Neuronal stem cell (in vitro differentiated cells): Measurements from ENCODE around the gene FCER2.

Experiments
- DNase-seq: peaks from one replicate; pipeline ENCODE4 v3.0.0-alpha.2; 2013; ENCODE audit warnings: low spot score
- H2AFZ ChIP-seq: one replicate; pipeline ENCODE4 v1.6.1; 2013; ENCODE audit warnings: mild to moderate bottlenecking, low read length, inconsistent platforms
- H2AK5ac ChIP-seq: 2 replicates; pipeline ENCODE4 v1.6.1; 2013; ENCODE audit warnings: low read depth, mild to moderate bottlenecking, inconsistent platforms, low read length, moderate library complexity, mixed read lengths
- H2BK120ac ChIP-seq: 2 replicates; pipeline ENCODE4 v1.6.1; 2013; ENCODE audit warnings: low read depth, mild to moderate bottlenecking, inconsistent platforms, low read length, moderate library complexity, mixed read lengths
- H2BK12ac ChIP-seq: one replicate; pipeline ENCODE4 v1.6.1; 2013; ENCODE audit warnings: low read length, inconsistent platforms
- H2BK15ac ChIP-seq: 2 replicates; pipeline ENCODE4 v1.6.1; 2013; ENCODE audit warnings: mild to moderate bottlenecking, low read length, inconsistent platforms, mixed read lengths
- H2BK5ac ChIP-seq: one replicate; pipeline ENCODE4 v1.6.1; 2013; ENCODE audit warnings: inconsistent platforms, mild to moderate bottlenecking, low read length, moderate library complexity
- H3K14ac ChIP-seq: one replicate; pipeline ENCODE4 v1.6.1; 2013; ENCODE audit warnings: low read length, inconsistent platforms
- H3K18ac ChIP-seq: 2 replicates; pipeline ENCODE4 v1.6.1; 2013; ENCODE audit warnings: low read length, inconsistent platforms
- H3K23ac ChIP-seq: 2 replicates; pipeline ENCODE4 v1.6.1; 2013; ENCODE audit warnings: low read depth, mild to moderate bottlenecking, mixed read lengths, low read length, inconsistent platforms; ENCODE audit not compliant: poor library complexity
- H3K27ac ChIP-seq: replicated peaks from 3 replicates; pipeline ENCODE4 v1.5.1; 2013; ENCODE audit warnings: low read length, inconsistent platforms
- H3K27me3 ChIP-seq, 3 experiments: 2 replicates each; pipeline ENCODE4 v1.6.1; 2013; ENCODE audit warnings: low read length in 3 of 3, mild to moderate bottlenecking in 2 of 3, inconsistent platforms in 1 of 3, low read depth in 1 of 3, mixed read lengths in 1 of 3, moderate library complexity in 1 of 3; ENCODE audit not compliant: control insufficient read depth in 3 of 3, insufficient read depth in 3 of 3
- H3K36me3 ChIP-seq, 2 donors: replicated peaks in 1 of 2; 2 replicates each; pipeline ENCODE4 v1.6.1; 2013; ENCODE audit warnings: low read length in 2 of 2; ENCODE audit not compliant: control insufficient read depth in 2 of 2, insufficient read depth in 2 of 2
- H3K4ac ChIP-seq: 2 replicates; pipeline ENCODE4 v1.6.1; 2013; ENCODE audit warnings: inconsistent platforms, mild to moderate bottlenecking, low read length, moderate library complexity
- H3K4me1 ChIP-seq, 2 donors: 1 replicate in 1 of 2; 2 replicates in 1 of 2; pipeline ENCODE4 v1.6.1; 2013; ENCODE audit warnings: low read length in 2 of 2, low read depth in 1 of 2; ENCODE audit not compliant: control insufficient read depth in 2 of 2, insufficient read depth in 1 of 2
- H3K4me2 ChIP-seq: one replicate; pipeline ENCODE4 v1.6.1; 2013; ENCODE audit warnings: mild to moderate bottlenecking, low read length, inconsistent platforms; ENCODE audit not compliant: insufficient read depth, poor library complexity, severe bottlenecking
- H3K4me3 ChIP-seq, 2 donors: 2 replicates each; pipeline ENCODE4 v1.5.1; 2013; ENCODE audit warnings: low read length in 2 of 2, mild to moderate bottlenecking in 2 of 2, inconsistent platforms in 1 of 2, moderate library complexity in 1 of 2
- H3K79me1 ChIP-seq: one replicate; pipeline ENCODE4 v1.6.1; 2013; ENCODE audit warnings: low read depth, mild to moderate bottlenecking, inconsistent platforms, low read length, moderate library complexity
- H3K9ac ChIP-seq: one replicate; pipeline ENCODE4 v1.6.1; 2013; ENCODE audit warnings: mild to moderate bottlenecking, low read depth, low read length, inconsistent platforms; ENCODE audit not compliant: poor library complexity
- H3K9me3 ChIP-seq, 2 donors: replicated peaks in 1 of 2; 2 replicates each; pipeline versions ENCODE3 to v1.6.1; 2013; ENCODE audit warnings: low read length in 2 of 2, mild to moderate bottlenecking in 2 of 2, inconsistent platforms in 1 of 2, low read depth in 1 of 2, mixed read lengths in 1 of 2, moderate library complexity in 1 of 2; ENCODE audit not compliant: control insufficient read depth in 2 of 2, insufficient read depth in 1 of 2
- H4K8ac ChIP-seq: one replicate; pipeline ENCODE4 v1.6.1; 2013; ENCODE audit warnings: low read depth, mild to moderate bottlenecking, inconsistent platforms, low read length, moderate library complexity
- H4K91ac ChIP-seq: one replicate; pipeline ENCODE4 v1.6.1; 2013; ENCODE audit warnings: low read length, low read depth, mild to moderate bottlenecking, inconsistent platforms; ENCODE audit not compliant: poor library complexity
- WGBS, 2 donors: extraction: QIAGEN DNeasy Blood & Tissue Kit; methylation state at CpG; one replicate each; pipeline ENCODE4 v1.1.7; 2013; ENCODE audit warnings: missing lambda C conversion rate in 2 of 2, mixed read lengths in 1 of 2; ENCODE audit not compliant: insufficient read length in 2 of 2, insufficient replicate concordance in 1 of 2; ENCODE audit errors: extremely low coverage in 2 of 2; 5-methylcytosine and 5-hydroxymethylcytosine counted together

FCER2 gene

DNA sequence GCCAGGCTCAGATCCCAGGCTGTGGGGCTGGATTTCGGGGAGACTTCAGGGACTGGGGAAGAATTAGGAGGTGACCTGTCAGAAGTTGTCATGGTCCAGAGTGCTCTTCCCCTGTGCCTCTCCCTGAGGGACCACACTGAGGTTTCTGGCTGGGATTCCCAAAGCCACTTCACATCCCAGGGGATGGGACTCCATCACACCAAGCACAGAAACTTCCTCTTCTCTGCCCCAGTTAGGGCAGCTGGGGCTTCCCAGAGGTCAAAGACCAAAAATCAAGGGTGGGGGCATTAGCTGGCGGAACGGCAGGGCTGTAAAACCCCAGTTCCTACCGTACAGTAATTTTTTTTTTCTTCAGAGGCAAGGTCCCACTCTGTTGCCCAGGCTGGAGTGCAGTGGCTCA lies 7.4 kb downstream of the FCER2 start:
- Histone ChIP-seq H2BK5ac (no peak overlapping the region), H3K79me1 (no peaks in the 10 kb centered on the region), H3K18ac (no peak overlapping the region), H3K36me3 (no peaks in the 10 kb centered on the region), H4K91ac (no peak overlapping the region), H3K27me3 (peaks cover 0 to 12% (median 1%) of the 10 kb centered on the region in 3 experiments), H3K14ac (no peak overlapping the region), H3K9ac (no peak overlapping the region), H3K9me3 (peaks cover 0 to 15% of the 10 kb centered on the region in 2 donors), H3K23ac (no peak overlapping the region), H2BK15ac (no peak overlapping the region), H2AFZ (no peak overlapping the region), H2BK12ac (no peak overlapping the region), H2AK5ac (no peak overlapping the region), H3K27ac (no peak overlapping the region), H4K8ac (no peak overlapping the region), H2BK120ac (no peak overlapping the region), H3K4me3 (no peak overlapping the region), H3K4me1 (no peaks in the 10 kb centered on the region), H3K4ac (no peak overlapping the region), H3K4me2 (no peak overlapping the region)
- WGBS, 2 donors = no CpG with 5 or more reads among the region's 4 CpGs
- no peak for DNase-seq

GRCh38 chr19:7692417-7693088 lies 9.4 kb downstream of the FCER2 start:
- no peaks in the 10 kb centered on the region for H3K4me1 ChIP-seq
- peaks cover 0 to 15% of the 10 kb centered on the region in 2 donors for H3K9me3 ChIP-seq
- H2BK15ac ChIP-seq = no peak overlapping the region
- peak overlapping the region; percentile 29 for H4K8ac ChIP-seq
- no peaks in the 10 kb centered on the region for H3K36me3 ChIP-seq
- H2AK5ac ChIP-seq = no peak overlapping the region
- H3K14ac ChIP-seq = no peak overlapping the region
- no peak overlapping the region for H3K4ac ChIP-seq
- H4K91ac ChIP-seq = no peak overlapping the region
- no peak overlapping the region for H2AFZ ChIP-seq
- H3K4me3 ChIP-seq = peak overlapping the region in 1 of 2 donors; percentile 43
- no peak overlapping the region for H3K9ac ChIP-seq
- H3K27me3 ChIP-seq = peaks cover 0 to 4% (median 1%) of the 10 kb centered on the region in 3 experiments
- peaks cover 3% of the 10 kb centered on the region for H3K79me1 ChIP-seq
- no peak for DNase-seq
- no peak overlapping the region for H3K27ac ChIP-seq
- no peak overlapping the region for H2BK5ac ChIP-seq
- H2BK12ac ChIP-seq = no peak overlapping the region
- no peak overlapping the region for H3K23ac ChIP-seq
- no peak overlapping the region for H3K18ac ChIP-seq
- H3K4me2 ChIP-seq = no peak overlapping the region
- no peak overlapping the region for H2BK120ac ChIP-seq
- 100% methylated on average over 1 of the region's 13 CpGs; no CpG with 5 or more reads in 1 of the 2 donors for WGBS, 2 donors

- Histone ChIP-seq H3K4me1 (no peaks in the 10 kb centered on the region), H3K27ac (no peak overlapping the region), H3K18ac (no peak overlapping the region), H2BK12ac (no peak overlapping the region), H3K36me3 (no peaks in the 10 kb centered on the region), H2AK5ac (no peak overlapping the region), H2BK15ac (no peak overlapping the region), H4K91ac (no peak overlapping the region), H2BK5ac (no peak overlapping the region), H3K14ac (no peak overlapping the region), H3K4me2 (no peak overlapping the region), H3K27me3 (peaks cover 0 to 1% (median 0%) of the 10 kb centered on the region in 3 experiments), H3K9ac (no peak overlapping the region), H3K23ac (peak overlapping the region; percentile 12), H3K4me3 (peak overlapping the region in 1 of 2 donors; percentile 62), H3K9me3 (peaks cover 0 to 15% of the 10 kb centered on the region in 2 donors), H2AFZ (no peak overlapping the region), H3K4ac (no peak overlapping the region), H2BK120ac (no peak overlapping the region), H3K79me1 (peaks cover 3% of the 10 kb centered on the region), H4K8ac (peak overlapping the region; percentile 19)
- no peak for DNase-seq
These were observed 10.4 kb downstream of the FCER2 start for GRCh38 chr19:7691497-7691896.

- no peak overlapping the region for H2BK12ac ChIP-seq
- no peak overlapping the region for H2AK5ac ChIP-seq
- no peak overlapping the region for H3K9ac ChIP-seq
- H3K18ac ChIP-seq = no peak overlapping the region
- H3K79me1 ChIP-seq = peaks cover 3% of the 10 kb centered on the region
- H2BK15ac ChIP-seq = no peak overlapping the region
- peaks cover 0 to 15% of the 10 kb centered on the region in 2 donors for H3K9me3 ChIP-seq
- no peak overlapping the region for H4K91ac ChIP-seq
- no peak overlapping the region for H2BK5ac ChIP-seq
- no peaks in the 10 kb centered on the region for H3K4me1 ChIP-seq
- WGBS, 2 donors = no CpG with 5 or more reads among the region's 8 CpGs
- H3K14ac ChIP-seq = no peak overlapping the region
- no peak overlapping the region for H3K27ac ChIP-seq
- H4K8ac ChIP-seq = peak overlapping the region; percentile 19
- H2BK120ac ChIP-seq = no peak overlapping the region
- no peaks in the 10 kb centered on the region for H3K36me3 ChIP-seq
- H3K4ac ChIP-seq = no peak overlapping the region
- peaks cover 0 to 1% (median 0%) of the 10 kb centered on the region in 3 experiments for H3K27me3 ChIP-seq
- peak overlapping the region in 1 of 2 donors; percentile 18 for H3K4me3 ChIP-seq
- H3K23ac ChIP-seq = peak overlapping the region; percentile 55
- no peak overlapping the region for H3K4me2 ChIP-seq
- DNase-seq = no peak
- no peak overlapping the region for H2AFZ ChIP-seq
These were observed 11.1 kb downstream of the FCER2 start for GRCh38 chr19:7690779-7691258.
